ENCODE results near the gene DPEP1. TPM values are rescaled to one million over a fixed set of nuclear protein-coding genes. Genes with fewer than 3 reads are reported as not detected.
"Not testable (repeated sequence)": the region's sequence is repeated elsewhere in the genome, so short reads cannot be mapped to it uniquely, and the experiment has no call there.

DPEP1 gene
- total RNA-seq, 1 donor from 2014 or later = not detected

DNA sequence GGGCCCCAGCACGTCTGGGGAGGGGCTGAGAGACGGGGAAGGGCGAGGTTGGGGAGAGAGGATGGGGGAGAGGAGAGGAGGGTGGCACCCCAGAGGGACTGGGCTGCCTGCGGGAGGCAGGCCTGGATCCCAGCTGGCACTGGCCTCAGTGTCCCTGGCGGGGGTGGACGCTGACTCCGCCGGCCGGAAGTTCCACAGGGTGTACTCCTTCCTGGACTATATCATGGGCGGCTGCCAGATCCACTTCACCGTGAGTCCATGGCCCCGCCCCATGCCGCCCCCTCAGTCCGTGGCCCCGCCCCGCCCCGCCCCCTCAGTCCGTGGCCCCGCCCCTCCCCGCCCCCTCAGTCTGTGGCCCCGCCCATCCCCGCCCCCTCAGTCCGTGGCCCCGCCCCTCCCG, 26.6 kb upstream of the DPEP1 start:
- Histone ChIP-seq H3K27ac (ENCODE audit: low read depth, low read length) (no peak overlapping the region), H3K36me3 (ENCODE audit: control insufficient read depth in 3 of 3, insufficient read depth in 3 of 3, low read length in 3 of 3) (no peaks in the 10 kb centered on the region), H3K4me1 (ENCODE audit: control insufficient read depth in 3 of 3, insufficient read depth in 3 of 3, low read length in 3 of 3) (peaks cover 0 to 1% (median 0%) of the 10 kb centered on the region in 3 donors), H3K9me3 (ENCODE audit: control insufficient read depth in 3 of 3, low read length in 3 of 3) (no peaks in the 10 kb centered on the region), H3K4me3 (ENCODE audit: low read length in 3 of 3) (no peak overlapping the region), H3K9ac (ENCODE audit: low read depth in 1 of 3, low read length in 3 of 3) (no peak overlapping the region), H3K27me3 (ENCODE audit: control insufficient read depth in 3 of 3, insufficient read depth in 3 of 3, low read length in 3 of 3) (peaks cover 0 to 12% (median 0%) of the 10 kb centered on the region in 3 donors)

- H3K9me3 ChIP-seq (ENCODE audit: control insufficient read depth in 3 of 3, low read length in 3 of 3); H3K4me3 ChIP-seq (ENCODE audit: low read length in 3 of 3); H3K36me3 ChIP-seq (ENCODE audit: control insufficient read depth in 3 of 3, insufficient read depth in 3 of 3, low read length in 3 of 3); H3K9ac ChIP-seq (ENCODE audit: low read depth in 1 of 3, low read length in 3 of 3); H3K27ac ChIP-seq (ENCODE audit: low read depth, low read length); H3K4me1 ChIP-seq (ENCODE audit: control insufficient read depth in 3 of 3, insufficient read depth in 3 of 3, low read length in 3 of 3): not testable (repeated sequence)
- peaks cover 0 to 12% (median 0%) of the 10 kb centered on the region in 3 donors for H3K27me3 ChIP-seq (ENCODE audit: control insufficient read depth in 3 of 3, insufficient read depth in 3 of 3, low read length in 3 of 3)
Observed at GRCh38 chr16:89587676-89588075, 25.8 kb upstream of the DPEP1 start.

DNA sequence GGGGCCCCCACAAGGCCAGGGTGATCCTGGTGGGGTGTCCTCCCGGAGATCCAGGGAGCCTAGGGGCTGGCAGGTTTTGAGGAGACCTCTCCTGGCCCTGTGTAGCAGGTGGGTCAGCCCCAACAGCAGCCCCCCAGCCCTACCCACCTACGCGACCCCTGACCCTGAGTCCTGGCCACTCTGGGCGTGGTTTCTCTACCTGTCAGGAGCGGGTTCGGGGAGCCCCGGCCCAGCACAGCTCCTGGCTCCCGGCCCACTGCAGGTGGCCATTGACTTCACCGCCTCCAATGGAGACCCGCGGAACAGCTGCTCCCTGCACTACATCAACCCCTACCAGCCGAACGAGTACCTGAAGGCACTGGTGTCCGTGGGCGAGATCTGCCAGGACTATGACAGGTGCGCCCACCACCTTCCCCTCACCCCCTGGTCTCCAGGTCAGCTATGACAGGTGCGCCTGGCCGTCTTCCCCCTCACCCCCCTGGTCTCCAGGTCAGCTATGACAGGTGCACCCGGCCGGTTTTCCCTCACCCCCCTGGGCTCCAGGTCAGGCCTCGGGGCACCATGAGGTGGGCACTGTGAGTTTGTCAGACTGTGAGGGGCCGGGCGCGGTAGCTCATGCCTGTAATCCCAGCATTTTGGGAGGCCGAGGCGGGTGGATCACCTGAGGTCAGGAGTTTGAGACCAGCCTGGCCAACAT, 24.9 kb upstream of the DPEP1 start:
- Histone ChIP-seq H3K9me3 (ENCODE audit: control insufficient read depth in 3 of 3, low read length in 3 of 3) (no peaks in the 10 kb centered on the region), H3K36me3 (ENCODE audit: control insufficient read depth in 3 of 3, insufficient read depth in 3 of 3, low read length in 3 of 3) (no peaks in the 10 kb centered on the region), H3K27ac (ENCODE audit: low read depth, low read length) (no peak overlapping the region), H3K27me3 (ENCODE audit: control insufficient read depth in 3 of 3, insufficient read depth in 3 of 3, low read length in 3 of 3) (peaks cover 0 to 12% (median 0%) of the 10 kb centered on the region in 3 donors), H3K9ac (ENCODE audit: low read depth in 1 of 3, low read length in 3 of 3) (no peak overlapping the region), H3K4me3 (ENCODE audit: low read length in 3 of 3) (no peak overlapping the region), H3K4me1 (ENCODE audit: control insufficient read depth in 3 of 3, insufficient read depth in 3 of 3, low read length in 3 of 3) (no peaks in the 10 kb centered on the region)

DNA sequence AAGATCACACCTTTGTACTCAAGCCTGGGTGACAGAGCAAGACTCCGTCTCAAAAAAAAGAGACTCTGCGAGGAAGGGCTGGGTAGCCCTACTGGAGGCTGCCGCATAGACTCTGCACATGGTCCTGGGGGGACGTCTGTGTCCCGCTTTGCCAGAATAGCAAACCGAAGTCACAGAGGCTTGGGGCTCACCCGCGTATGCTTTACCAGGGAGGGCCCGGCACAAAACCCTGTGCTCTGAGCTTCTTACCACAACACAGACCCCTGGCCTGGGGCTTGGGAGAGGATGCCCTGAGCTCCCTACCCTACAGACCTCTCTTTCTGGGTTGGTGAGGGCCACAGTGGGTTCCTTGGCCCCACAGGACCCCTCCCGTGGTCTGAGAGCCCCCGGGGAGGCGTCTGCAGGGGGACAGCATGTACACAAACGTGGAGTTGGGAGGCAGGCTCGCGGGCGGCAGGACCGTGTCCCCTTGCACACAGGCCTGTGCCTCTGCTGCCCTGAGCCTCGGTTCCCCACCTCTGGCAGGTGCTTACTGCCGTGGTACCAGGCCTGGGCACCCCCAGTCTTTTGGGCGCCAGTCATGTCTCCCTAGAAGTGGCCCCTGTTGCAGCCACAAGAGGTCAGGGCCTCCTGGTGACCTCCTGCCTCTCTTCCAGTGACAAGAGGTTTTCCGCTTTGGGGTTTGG, 24.1 kb upstream of the DPEP1 start:
- Histone ChIP-seq H3K4me1 (ENCODE audit: control insufficient read depth in 3 of 3, insufficient read depth in 3 of 3, low read length in 3 of 3) (no peaks in the 10 kb centered on the region), H3K27ac (ENCODE audit: low read depth, low read length) (no peak overlapping the region), H3K27me3 (ENCODE audit: control insufficient read depth in 3 of 3, insufficient read depth in 3 of 3, low read length in 3 of 3) (peaks cover 0 to 6% (median 0%) of the 10 kb centered on the region in 3 donors), H3K4me3 (ENCODE audit: low read length in 3 of 3) (no peak overlapping the region), H3K36me3 (ENCODE audit: control insufficient read depth in 3 of 3, insufficient read depth in 3 of 3, low read length in 3 of 3) (no peaks in the 10 kb centered on the region), H3K9me3 (ENCODE audit: control insufficient read depth in 3 of 3, low read length in 3 of 3) (no peaks in the 10 kb centered on the region), H3K9ac (ENCODE audit: low read depth in 1 of 3, low read length in 3 of 3) (no peak overlapping the region)

GRCh38 chr16:89593841-89594240, 19.6 kb upstream of the DPEP1 start:
- Histone ChIP-seq H3K9ac (ENCODE audit: low read depth in 1 of 3, low read length in 3 of 3) (no peak overlapping the region), H3K4me3 (ENCODE audit: low read length in 3 of 3) (no peak overlapping the region)

DNA sequence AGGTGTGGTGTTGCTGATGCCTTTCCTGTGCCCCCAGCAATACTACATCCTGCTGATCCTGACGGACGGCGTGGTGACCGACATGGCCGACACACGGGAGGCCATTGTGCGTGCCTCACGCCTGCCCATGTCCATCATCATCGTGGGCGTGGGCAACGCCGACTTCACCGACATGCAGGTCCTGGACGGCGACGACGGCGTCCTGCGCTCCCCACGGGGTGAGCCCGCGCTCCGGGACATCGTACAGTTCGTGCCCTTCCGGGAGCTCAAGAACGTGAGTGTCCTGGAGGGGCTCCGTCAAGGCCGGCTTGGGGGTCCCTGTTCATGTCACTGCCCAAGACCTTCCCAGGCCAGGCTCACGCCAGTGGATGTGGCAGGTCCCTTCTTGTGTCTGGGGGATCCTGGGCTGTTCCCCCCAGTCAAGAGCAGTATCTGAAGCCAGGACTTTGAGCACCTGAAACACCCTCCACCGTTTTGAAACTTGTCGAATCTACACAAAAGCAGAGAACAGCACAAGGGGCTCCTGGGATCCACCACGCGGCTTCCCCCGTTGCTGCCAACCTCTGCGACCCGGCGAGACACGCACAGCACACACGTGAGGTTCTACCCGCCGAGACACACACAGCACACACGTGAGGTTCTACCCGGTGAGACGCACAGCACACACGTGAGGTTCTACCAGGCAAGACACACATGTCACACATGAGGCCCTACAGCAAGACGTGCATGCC, 17.9 kb upstream of the DPEP1 start:
- no peak overlapping the region for H3K9ac ChIP-seq (ENCODE audit: low read depth in 1 of 3, low read length in 3 of 3)
- no peaks in the 10 kb centered on the region for H3K36me3 ChIP-seq (ENCODE audit: control insufficient read depth in 3 of 3, insufficient read depth in 3 of 3, low read length in 3 of 3)
- no peak overlapping the region for H3K27ac ChIP-seq (ENCODE audit: low read depth, low read length)
- H3K4me3 ChIP-seq (ENCODE audit: low read length in 3 of 3) = no peak overlapping the region
- H3K27me3 ChIP-seq (ENCODE audit: control insufficient read depth in 3 of 3, insufficient read depth in 3 of 3, low read length in 3 of 3) = peaks cover 0 to 8% (median 7%) of the 10 kb centered on the region in 3 donors
- H3K4me1 ChIP-seq (ENCODE audit: control insufficient read depth in 3 of 3, insufficient read depth in 3 of 3, low read length in 3 of 3) = no peaks in the 10 kb centered on the region
- H3K9me3 ChIP-seq (ENCODE audit: control insufficient read depth in 3 of 3, low read length in 3 of 3) = no peaks in the 10 kb centered on the region

More at GRCh38 chr16:89593841-89594240, 19.6 kb upstream of the DPEP1 start:
- Histone ChIP-seq H3K27me3 (ENCODE audit: control insufficient read depth in 3 of 3, insufficient read depth in 3 of 3, low read length in 3 of 3) (no peaks in the 10 kb centered on the region), H3K9me3 (ENCODE audit: control insufficient read depth in 3 of 3, low read length in 3 of 3) (no peaks in the 10 kb centered on the region), H3K36me3 (ENCODE audit: control insufficient read depth in 3 of 3, insufficient read depth in 3 of 3, low read length in 3 of 3) (no peaks in the 10 kb centered on the region), H3K4me1 (ENCODE audit: control insufficient read depth in 3 of 3, insufficient read depth in 3 of 3, low read length in 3 of 3) (no peaks in the 10 kb centered on the region), H3K27ac (ENCODE audit: low read depth, low read length) (no peak overlapping the region)

- Histone ChIP-seq H3K27me3 (ENCODE audit: control insufficient read depth in 3 of 3, insufficient read depth in 3 of 3, low read length in 3 of 3) (peaks cover 0 to 10% (median 7%) of the 10 kb centered on the region in 3 donors), H3K4me3 (ENCODE audit: low read length in 3 of 3) (no peak overlapping the region), H3K36me3 (ENCODE audit: control insufficient read depth in 3 of 3, insufficient read depth in 3 of 3, low read length in 3 of 3) (no peaks in the 10 kb centered on the region), H3K9ac (ENCODE audit: low read depth in 1 of 3, low read length in 3 of 3) (no peak overlapping the region), H3K27ac (ENCODE audit: low read depth, low read length) (no peak overlapping the region), H3K9me3 (ENCODE audit: control insufficient read depth in 3 of 3, low read length in 3 of 3) (no peaks in the 10 kb centered on the region), H3K4me1 (ENCODE audit: control insufficient read depth in 3 of 3, insufficient read depth in 3 of 3, low read length in 3 of 3) (no peaks in the 10 kb centered on the region)
Observed at GRCh38 chr16:89596061-89596689, 17.3 kb upstream of the DPEP1 start.

- Histone ChIP-seq H3K36me3 (ENCODE audit: control insufficient read depth in 3 of 3, insufficient read depth in 3 of 3, low read length in 3 of 3) (no peaks in the 10 kb centered on the region), H3K4me3 (ENCODE audit: low read length in 3 of 3) (no peak overlapping the region), H3K4me1 (ENCODE audit: control insufficient read depth in 3 of 3, insufficient read depth in 3 of 3, low read length in 3 of 3) (peaks cover 0 to under 1% (median 0%) of the 10 kb centered on the region in 3 donors), H3K27me3 (ENCODE audit: control insufficient read depth in 3 of 3, insufficient read depth in 3 of 3, low read length in 3 of 3) (peaks cover 3 to 10% (median 10%) of the 10 kb centered on the region in 3 donors), H3K9me3 (ENCODE audit: control insufficient read depth in 3 of 3, low read length in 3 of 3) (no peaks in the 10 kb centered on the region), H3K9ac (ENCODE audit: low read depth in 1 of 3, low read length in 3 of 3) (no peak overlapping the region), H3K27ac (ENCODE audit: low read depth, low read length) (no peak overlapping the region)
Observed at GRCh38 chr16:89596957-89597649, 16.3 kb upstream of the DPEP1 start.

GRCh38 chr16:89598199-89598598, 15.2 kb upstream of the DPEP1 start:
- Histone ChIP-seq H3K27me3 (ENCODE audit: control insufficient read depth in 3 of 3, insufficient read depth in 3 of 3, low read length in 3 of 3) (peaks cover 11 to 21% (median 16%) of the 10 kb centered on the region in 3 donors), H3K9me3 (ENCODE audit: control insufficient read depth in 3 of 3, low read length in 3 of 3) (no peaks in the 10 kb centered on the region), H3K27ac (ENCODE audit: low read depth, low read length) (no peak overlapping the region), H3K36me3 (ENCODE audit: control insufficient read depth in 3 of 3, insufficient read depth in 3 of 3, low read length in 3 of 3) (no peaks in the 10 kb centered on the region), H3K4me3 (ENCODE audit: low read length in 3 of 3) (no peak overlapping the region), H3K4me1 (ENCODE audit: control insufficient read depth in 3 of 3, insufficient read depth in 3 of 3, low read length in 3 of 3) (peaks cover 0 to 7% (median 3%) of the 10 kb centered on the region in 3 donors), H3K9ac (ENCODE audit: low read depth in 1 of 3, low read length in 3 of 3) (no peak overlapping the region)

Data from skeletal muscle tissue (tissue), 4 donors.